ENCODE measurements around the gene RHOB.
A peak's percentile ranks its signal among the peaks of the same experiment; 100 is the strongest.

RHOB gene

DNA sequence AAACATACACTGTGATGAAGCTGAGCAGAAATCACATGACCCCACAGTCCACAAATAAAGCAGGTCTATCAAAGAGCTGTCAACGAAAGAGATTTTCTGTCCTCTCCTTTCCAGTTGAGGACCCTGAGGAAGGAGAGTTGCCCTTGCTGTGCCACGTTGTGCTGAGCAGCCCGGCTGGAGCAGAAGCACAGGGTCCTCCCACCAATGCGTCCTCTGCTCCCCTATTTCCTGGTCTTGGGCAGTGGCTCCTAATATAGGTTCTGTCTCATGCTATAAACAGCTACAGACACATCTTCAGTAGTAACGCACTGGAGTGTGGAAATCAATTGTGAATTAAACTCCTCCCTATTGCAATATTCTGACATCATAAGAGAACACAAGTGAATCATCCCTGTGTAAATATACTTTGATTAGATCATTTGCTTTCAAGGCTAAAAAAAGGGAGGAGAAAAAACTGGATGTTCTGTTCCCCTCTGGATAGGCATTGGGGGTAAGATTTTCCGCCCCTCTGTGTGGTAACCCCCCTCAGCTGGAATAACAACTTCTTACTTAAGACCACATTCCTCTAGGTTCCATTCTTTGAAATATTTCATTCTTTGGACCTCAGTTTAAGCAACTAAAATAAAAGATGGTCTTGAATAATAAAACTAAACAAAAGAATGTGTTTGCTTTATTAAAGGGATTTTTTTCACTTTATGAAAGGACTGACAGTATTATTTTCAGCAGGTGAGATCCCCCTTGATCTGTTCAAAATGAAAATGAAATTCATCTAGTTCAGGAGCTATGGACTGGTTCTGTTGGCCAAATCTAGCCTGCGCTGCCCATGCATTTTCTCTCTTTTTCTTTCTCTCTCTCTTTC lies 8.3 kb upstream of the RHOB start:
- no peaks in the 10 kb centered on the region for H3K27me3 ChIP-seq (ENCODE audit: control insufficient read depth, insufficient read depth, low read length)
- no CpG with 5 or more reads among the region's 7 CpGs for WGBS (ENCODE audit: insufficient coverage, insufficient read length)
- no peak overlapping the region for H3K27ac ChIP-seq (ENCODE audit: low read length)
- H3K9me3 ChIP-seq (ENCODE audit: control insufficient read depth, insufficient read depth, low read length) = no peaks in the 10 kb centered on the region
- no peak for DNase-seq (ENCODE audit: low read depth, low spot score)
- H3K4me3 ChIP-seq (ENCODE audit: low read length) = no peak overlapping the region
- H3K4me1 ChIP-seq (ENCODE audit: control insufficient read depth, insufficient read depth, low read length) = no peaks in the 10 kb centered on the region
- H3K36me3 ChIP-seq (ENCODE audit: control insufficient read depth, insufficient read depth, low read length) = no peaks in the 10 kb centered on the region

DNA sequence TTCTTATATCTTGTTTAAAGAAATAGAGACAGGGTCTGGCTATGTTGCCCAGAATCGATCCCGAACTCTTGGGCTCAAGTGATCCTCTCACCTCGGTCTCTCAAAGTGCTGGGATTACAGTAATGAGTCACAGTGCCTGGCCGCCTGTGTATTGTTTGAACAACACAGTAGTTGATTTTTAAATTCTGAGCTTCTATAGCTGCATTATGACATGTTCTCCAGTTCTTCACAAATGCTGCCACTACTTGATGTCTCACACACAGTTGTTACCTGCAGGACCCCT lies 7.7 kb upstream of the RHOB start:
- H3K9me3 ChIP-seq (ENCODE audit: control insufficient read depth, insufficient read depth, low read length) = no peaks in the 10 kb centered on the region
- WGBS (ENCODE audit: insufficient coverage, insufficient read length) = no CpG with 5 or more reads among the region's 4 CpGs
- no peaks in the 10 kb centered on the region for H3K27me3 ChIP-seq (ENCODE audit: control insufficient read depth, insufficient read depth, low read length)
- no peaks in the 10 kb centered on the region for H3K4me1 ChIP-seq (ENCODE audit: control insufficient read depth, insufficient read depth, low read length)
- no peak overlapping the region for H3K27ac ChIP-seq (ENCODE audit: low read length)
- no peaks in the 10 kb centered on the region for H3K36me3 ChIP-seq (ENCODE audit: control insufficient read depth, insufficient read depth, low read length)
- no peak for DNase-seq (ENCODE audit: low read depth, low spot score)
- no peak overlapping the region for H3K4me3 ChIP-seq (ENCODE audit: low read length)

GRCh38 chr2:20439503-20439902 lies 7.4 kb upstream of the RHOB start:
- no peaks in the 10 kb centered on the region for H3K4me1 ChIP-seq (ENCODE audit: control insufficient read depth, insufficient read depth, low read length)
- no peak overlapping the region for H3K4me3 ChIP-seq (ENCODE audit: low read length)
- no peaks in the 10 kb centered on the region for H3K36me3 ChIP-seq (ENCODE audit: control insufficient read depth, insufficient read depth, low read length)
- H3K9me3 ChIP-seq (ENCODE audit: control insufficient read depth, insufficient read depth, low read length) = no peaks in the 10 kb centered on the region
- no CpG with 5 or more reads among the region's 5 CpGs for WGBS (ENCODE audit: insufficient coverage, insufficient read length)
- no peak overlapping the region for H3K27ac ChIP-seq (ENCODE audit: low read length)
- DNase-seq (ENCODE audit: low read depth, low spot score) = no peak
- H3K27me3 ChIP-seq (ENCODE audit: control insufficient read depth, insufficient read depth, low read length) = no peaks in the 10 kb centered on the region

- no peak for DNase-seq (ENCODE audit: low read depth, low spot score)
These were observed 6.8 kb upstream of the RHOB start for GRCh38 chr2:20440001-20440560.

GRCh38 chr2:20443276-20443920 lies 3.5 kb upstream of the RHOB start:
- Histone ChIP-seq H3K36me3 (ENCODE audit: control insufficient read depth, insufficient read depth, low read length) (no peaks in the 10 kb centered on the region), H3K4me3 (ENCODE audit: low read length) (no peak overlapping the region), H3K4me1 (ENCODE audit: control insufficient read depth, insufficient read depth, low read length) (peaks cover 4% of the 10 kb centered on the region; the same call in 1 of the 2 replicates), H3K9me3 (ENCODE audit: control insufficient read depth, insufficient read depth, low read length) (no peaks in the 10 kb centered on the region), H3K27me3 (ENCODE audit: control insufficient read depth, insufficient read depth, low read length) (peaks cover 10% of the 10 kb centered on the region; the same call in 1 of the 2 replicates), H3K27ac (ENCODE audit: low read length) (no peak overlapping the region)
- WGBS (ENCODE audit: insufficient coverage, insufficient read length) = no CpG with 5 or more reads among the region's 6 CpGs
- no peak for DNase-seq (ENCODE audit: low read depth, low spot score)

More at GRCh38 chr2:20440001-20440560, 6.8 kb upstream of the RHOB start:
- no peaks in the 10 kb centered on the region for H3K9me3 ChIP-seq (ENCODE audit: control insufficient read depth, insufficient read depth, low read length)
- H3K27ac ChIP-seq (ENCODE audit: low read length) = no peak overlapping the region
- no CpG with 5 or more reads among the region's 6 CpGs for WGBS (ENCODE audit: insufficient coverage, insufficient read length)
- no peaks in the 10 kb centered on the region for H3K4me1 ChIP-seq (ENCODE audit: control insufficient read depth, insufficient read depth, low read length)
- H3K36me3 ChIP-seq (ENCODE audit: control insufficient read depth, insufficient read depth, low read length) = no peaks in the 10 kb centered on the region
- H3K4me3 ChIP-seq (ENCODE audit: low read length) = no peak overlapping the region
- no peaks in the 10 kb centered on the region for H3K27me3 ChIP-seq (ENCODE audit: control insufficient read depth, insufficient read depth, low read length)

GRCh38 chr2:20444101-20444992 lies 2.5 kb upstream of the RHOB start:
- no peaks in the 10 kb centered on the region for H3K9me3 ChIP-seq (ENCODE audit: control insufficient read depth, insufficient read depth, low read length)
- peaks cover 15% of the 10 kb centered on the region; the same call in 1 of the 2 replicates for H3K27me3 ChIP-seq (ENCODE audit: control insufficient read depth, insufficient read depth, low read length)
- no peak overlapping the region for H3K4me3 ChIP-seq (ENCODE audit: low read length)
- no CpG with 5 or more reads among the region's 12 CpGs for WGBS (ENCODE audit: insufficient coverage, insufficient read length)
- no peaks in the 10 kb centered on the region for H3K36me3 ChIP-seq (ENCODE audit: control insufficient read depth, insufficient read depth, low read length)
- H3K4me1 ChIP-seq (ENCODE audit: control insufficient read depth, insufficient read depth, low read length) = peaks cover 4% of the 10 kb centered on the region; the same call in 1 of the 2 replicates
- DNase-seq (ENCODE audit: low read depth, low spot score) = no peak
- H3K27ac ChIP-seq (ENCODE audit: low read length) = no peak overlapping the region

DNA sequence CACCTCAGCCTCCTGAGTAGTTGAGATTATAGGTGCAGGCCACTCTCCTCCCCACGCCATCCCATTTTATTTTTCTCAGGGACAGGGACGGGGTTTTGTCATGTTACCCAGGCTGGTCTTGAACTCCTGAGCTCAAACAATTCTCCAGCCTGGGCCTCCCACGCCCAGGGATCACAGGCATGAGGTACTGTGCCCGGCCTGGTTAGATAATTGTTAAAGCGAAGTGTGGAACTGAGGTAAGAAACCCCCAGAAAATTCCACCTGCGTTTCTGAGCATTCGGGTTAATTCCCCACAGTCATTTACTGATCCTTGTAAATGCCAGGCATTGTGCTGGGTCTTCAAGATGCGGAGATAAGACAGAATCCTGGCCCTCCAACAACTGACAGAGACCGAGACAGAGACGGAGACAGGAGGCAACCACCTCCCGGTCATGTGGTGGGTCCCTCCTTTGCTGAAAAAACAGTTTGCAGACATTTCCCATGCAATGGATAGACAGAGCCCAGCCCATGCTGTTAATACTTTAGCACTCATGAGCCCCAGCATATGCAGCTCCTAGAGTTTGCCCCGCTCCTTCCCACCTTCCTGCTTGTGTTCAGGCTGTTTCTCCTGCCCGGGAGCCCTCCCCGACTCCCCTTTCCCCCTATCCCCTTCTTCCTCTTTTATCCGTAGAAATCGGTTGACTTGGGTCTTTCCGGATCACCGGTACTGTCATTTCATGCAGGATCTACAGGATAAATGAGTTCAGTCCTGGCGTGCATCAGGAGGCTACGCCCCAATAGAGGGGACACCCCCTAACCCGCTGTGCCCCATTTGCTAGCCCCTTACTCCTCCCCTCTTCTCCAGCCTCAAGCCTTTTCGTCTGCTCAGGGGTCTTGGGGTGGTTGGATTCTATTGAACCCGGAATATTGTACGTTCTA lies 1.6 kb upstream of the RHOB start:
- Histone ChIP-seq H3K36me3 (ENCODE audit: control insufficient read depth, insufficient read depth, low read length) (no peaks in the 10 kb centered on the region), H3K4me3 (ENCODE audit: low read length) (no peak overlapping the region), H3K27me3 (ENCODE audit: control insufficient read depth, insufficient read depth, low read length) (peaks cover 18% of the 10 kb centered on the region; the same call in 1 of the 2 replicates), H3K27ac (ENCODE audit: low read length) (no peak overlapping the region), H3K9me3 (ENCODE audit: control insufficient read depth, insufficient read depth, low read length) (no peaks in the 10 kb centered on the region), H3K4me1 (ENCODE audit: control insufficient read depth, insufficient read depth, low read length) (peaks cover 4% of the 10 kb centered on the region)
- no peak for DNase-seq (ENCODE audit: low read depth, low spot score)
- WGBS (ENCODE audit: insufficient coverage, insufficient read length) = no CpG with 5 or more reads among the region's 24 CpGs

GRCh38 chr2:20446255-20446916 lies 488 bp upstream of the RHOB start:
- Histone ChIP-seq H3K4me3 (ENCODE audit: low read length) (peak overlapping the region; percentile 43; the same call in 1 of the 2 replicates), H3K27ac (ENCODE audit: low read length) (no peak overlapping the region), H3K9me3 (ENCODE audit: control insufficient read depth, insufficient read depth, low read length) (no peaks in the 10 kb centered on the region), H3K27me3 (ENCODE audit: control insufficient read depth, insufficient read depth, low read length) (peaks cover 19% of the 10 kb centered on the region; the same call in 1 of the 2 replicates), H3K4me1 (ENCODE audit: control insufficient read depth, insufficient read depth, low read length) (peaks cover 6% of the 10 kb centered on the region), H3K36me3 (ENCODE audit: control insufficient read depth, insufficient read depth, low read length) (no peaks in the 10 kb centered on the region)
- DNase-seq (ENCODE audit: low read depth, low spot score) = no peak
- WGBS (ENCODE audit: insufficient coverage, insufficient read length) = no CpG with 5 or more reads among the region's 42 CpGs

Data from iPS DF 6.9 (cell line).